RWPE1 (cell line): Measurements from ENCODE around the gene ATF7IP.

Source experiments
- CTCF ChIA-PET: fragments of 350-600 bp; sonication (Branson Sonifier 250); formaldehyde crosslinking; extraction: SDS; loops from one replicate; lab custom pipeline; 2021; lab: Yijun Ruan, JAX
- POLR2A ChIA-PET: fragments of 400-600 bp; formaldehyde crosslinking; extraction: SDS; loops from one replicate; lab custom pipeline; 2020; ENCODE audit warnings: antibody characterized with exemption; ENCODE audit not compliant: low non-redundant PET; lab: Yijun Ruan, JAX
- DNase-seq: peaks from one replicate; pipeline ENCODE4 v3.0.0; 2012; ENCODE audit warnings: low spot score
- H3K27ac ChIP-seq: fragments of 450-650 bp; 2 replicates; pipeline ENCODE4 v1.5.1; 2017
- CTCF ChIP-seq: fragments of 450-650 bp; conservative IDR thresholded peaks from 2 replicates; pipeline ENCODE4 v1.5.1; 2017; ENCODE audit warnings: low read depth, mild to moderate bottlenecking

ATF7IP gene

GRCh38 chr12:14357486-14357885, 8.0 kb upstream of the ATF7IP start:
- CTCF ChIA-PET = no interaction called here
- POLR2A ChIA-PET = no interaction called here
- DNase-seq = no peak
- no peak for TF ChIP-seq CTCF
- H3K27ac ChIP-seq = no peak overlapping the region

GRCh38 chr12:14362352-14362751, 3.1 kb upstream of the ATF7IP start:
- TF ChIP-seq CTCF = no peak
- ChIA-PET POLR2A (interaction anchor here (0.7 kb wide), 1 partner anchor 80 kb away, joined by 4 read pairs; no protein-coding TSS in a partner anchor), CTCF (interaction anchor here (0.6 kb wide), 1 partner anchor 123 kb away, joined by 7 read pairs; no protein-coding TSS in a partner anchor)
- no peak for DNase-seq
- no peak overlapping the region for H3K27ac ChIP-seq

- peak overlapping the region; percentile 96 for H3K27ac ChIP-seq
- DNase-seq = no peak
- CTCF ChIA-PET = interaction anchor here (0.8 kb wide), 1 partner anchor 127 kb away, joined by 3 read pairs; no protein-coding TSS in a partner anchor
- TF ChIP-seq CTCF = no peak
- POLR2A ChIA-PET = interaction anchor here (0.5 to 1.9 kb wide), 2 partner anchors 91 to 130 kb away, joined by 3 to 9 read pairs; no protein-coding TSS in a partner anchor
These were observed 755 bp upstream of the ATF7IP start for GRCh38 chr12:14364583-14365271.

- DNase-seq = peak; percentile 7
- ChIA-PET POLR2A (interaction anchor here (1.0 to 1.9 kb wide), 2 partner anchors 28 to 93 kb away, joined by 3 to 9 read pairs; no protein-coding TSS in a partner anchor), CTCF (interaction anchor here (0.6 to 1.2 kb wide), 8 partner anchors 44 to 1114 kb away, joined by 3 to 7 read pairs (median 3); no protein-coding TSS in a partner anchor)
- peak overlapping the region; percentile 96 for H3K27ac ChIP-seq
- TF ChIP-seq CTCF = no peak
These were observed 942 bp downstream of the ATF7IP start for GRCh38 chr12:14366209-14367039.

- no peak overlapping the region for H3K27ac ChIP-seq
- CTCF ChIA-PET = interaction anchor here (0.6 kb wide), 2 partner anchors 46 to 129 kb away, joined by 3 read pairs; no protein-coding TSS in a partner anchor
- no peak for TF ChIP-seq CTCF
- no peak for DNase-seq
- POLR2A ChIA-PET = no interaction called here
These were observed 1.7 kb downstream of the ATF7IP start for GRCh38 chr12:14367040-14367661.

- CTCF ChIA-PET = no interaction called here
- no peak for DNase-seq
- TF ChIP-seq CTCF = no peak
- POLR2A ChIA-PET = no interaction called here
- H3K27ac ChIP-seq = no peak overlapping the region
These were observed 3.8 kb downstream of the ATF7IP start for GRCh38 chr12:14369311-14369710.
